ENCODE results near the gene GPR137C.

DNA sequence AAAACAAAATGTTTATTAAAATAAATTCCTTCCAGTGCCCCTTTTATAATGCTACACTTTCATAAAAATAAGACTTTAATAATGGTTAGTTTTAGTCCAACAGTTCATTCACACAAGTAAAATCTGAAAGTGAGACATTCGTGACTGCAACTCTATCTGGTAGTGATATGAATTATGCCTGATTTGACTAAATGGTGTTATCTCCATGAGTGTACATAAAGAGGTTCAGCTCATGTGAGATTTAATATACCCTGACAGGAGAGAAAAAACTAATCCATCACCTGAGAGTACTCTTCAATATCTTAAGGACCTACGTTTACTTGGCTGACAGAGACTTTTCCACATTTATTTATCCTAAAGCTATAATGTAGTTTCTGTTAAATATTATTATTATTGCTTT is 108.7 kb downstream of the GPR137C start:
- TF ChIP-seq CTCF (IDR thresholded peaks at IDR 0.05 in 4 of 5, conservative IDR thresholded peaks at IDR 0.05 in 1 of 5): no peak
- no peak for TF ChIP-seq POLR2A (IDR thresholded peaks at IDR 0.05)
